Ishikawa (cell line): ENCODE data around the gene MKX.

Experiments
- CEBPB ChIP-seq: IDR thresholded peaks from 2 replicates; pipeline ENCODE4 v1.6.1; 2012
- CREB1 ChIP-seq: IDR thresholded peaks from 2 replicates; pipeline ENCODE4 v1.6.1; 2012; ENCODE audit warnings: low read depth
- EGR1 ChIP-seq: IDR thresholded peaks from 2 replicates; pipeline ENCODE4 v1.6.1; 2012
- EP300 ChIP-seq: IDR thresholded peaks from 2 replicates; pipeline ENCODE4 v1.6.1; 2012; ENCODE audit warnings: borderline replicate concordance
- FOXM1 ChIP-seq: IDR thresholded peaks from 2 replicates; pipeline ENCODE4 v1.6.1; 2012; ENCODE audit warnings: low read depth, borderline replicate concordance
- MAX ChIP-seq: IDR thresholded peaks from 2 replicates; pipeline ENCODE4 v1.6.1; 2012
- NFIC ChIP-seq: IDR thresholded peaks from 2 replicates; pipeline ENCODE4 v1.6.1; 2012
- RAD21 ChIP-seq: IDR thresholded peaks from 2 replicates; pipeline ENCODE4 v1.6.1; 2012; ENCODE audit warnings: low read depth
- REST ChIP-seq: IDR thresholded peaks from 2 replicates; pipeline ENCODE4 v1.6.1; 2012; ENCODE audit warnings: low read depth, mild to moderate bottlenecking
- TAF1 ChIP-seq: IDR thresholded peaks from 2 replicates; pipeline ENCODE4 v1.6.1; 2012; ENCODE audit warnings: low read depth, mild to moderate bottlenecking
- TCF12 ChIP-seq: IDR thresholded peaks from 2 replicates; pipeline ENCODE4 v1.6.1; 2012; ENCODE audit warnings: low read depth
- TEAD4 ChIP-seq: IDR thresholded peaks from 2 replicates; pipeline ENCODE4 v1.6.1; 2012
- USF1 ChIP-seq: IDR thresholded peaks from 2 replicates; pipeline ENCODE4 v1.6.1; 2012
- YY1 ChIP-seq: IDR thresholded peaks from 2 replicates; pipeline ENCODE4 v1.6.1; 2012; ENCODE audit warnings: low read depth
- ZBTB7A ChIP-seq: IDR thresholded peaks from 2 replicates; pipeline ENCODE4 v1.6.1; 2012; ENCODE audit warnings: low read depth

MKX gene

DNA sequence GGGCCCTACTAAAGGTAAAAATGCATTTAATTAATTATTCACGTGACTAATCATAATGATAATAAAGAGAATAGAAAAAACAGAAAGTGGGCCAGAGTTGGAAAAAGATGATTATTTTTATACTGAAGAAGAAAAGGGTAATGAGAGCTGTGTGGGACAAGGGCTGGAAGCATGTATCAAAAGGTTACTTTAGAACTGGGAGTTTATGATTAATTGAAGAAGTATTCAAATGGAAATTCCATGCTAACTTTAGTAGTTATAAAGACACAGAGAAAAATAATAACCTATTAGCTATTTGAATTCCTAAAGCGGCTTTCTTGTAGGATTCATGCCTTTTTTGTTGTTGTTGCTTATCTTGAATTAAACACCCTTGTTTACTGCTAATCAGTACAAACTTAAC is 49.9 kb downstream of the MKX start:
- TF ChIP-seq TAF1: no peak
- TF ChIP-seq REST: no peak
- no peak for TF ChIP-seq NFIC
- TF ChIP-seq EP300: no peak
- TF ChIP-seq USF1: no peak
- no peak for TF ChIP-seq FOXM1
- TF ChIP-seq CREB1: no peak
- TF ChIP-seq MAX: no peak
- no peak for TF ChIP-seq EGR1
- no peak for TF ChIP-seq CEBPB
- TF ChIP-seq ZBTB7A: no peak
- no peak for TF ChIP-seq RAD21
- TF ChIP-seq YY1: no peak
- TF ChIP-seq TEAD4: no peak

DNA sequence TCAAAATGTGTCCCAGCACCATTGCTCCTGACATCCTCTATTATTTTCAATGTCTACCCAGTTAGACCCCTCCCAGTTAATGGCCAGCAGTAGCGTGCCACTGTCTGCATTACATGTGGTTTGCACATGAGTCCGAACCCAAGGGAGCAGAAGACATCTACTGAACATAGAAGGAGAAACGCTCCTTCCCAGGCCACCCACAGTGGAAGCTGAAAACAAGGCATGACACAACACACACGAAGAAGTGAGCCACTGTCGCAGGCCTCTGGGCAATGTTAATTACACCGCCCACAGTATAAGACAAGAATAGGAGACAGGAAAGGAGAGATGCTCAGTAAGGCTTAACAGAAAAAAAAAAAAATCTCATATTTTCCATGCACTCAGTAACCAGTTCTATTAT is 50.5 kb downstream of the MKX start:
- TF ChIP-seq RAD21 (no peak), ZBTB7A (no peak), TCF12 (no peak), TAF1 (no peak), CEBPB (no peak), TEAD4 (no peak), NFIC (no peak)

DNA sequence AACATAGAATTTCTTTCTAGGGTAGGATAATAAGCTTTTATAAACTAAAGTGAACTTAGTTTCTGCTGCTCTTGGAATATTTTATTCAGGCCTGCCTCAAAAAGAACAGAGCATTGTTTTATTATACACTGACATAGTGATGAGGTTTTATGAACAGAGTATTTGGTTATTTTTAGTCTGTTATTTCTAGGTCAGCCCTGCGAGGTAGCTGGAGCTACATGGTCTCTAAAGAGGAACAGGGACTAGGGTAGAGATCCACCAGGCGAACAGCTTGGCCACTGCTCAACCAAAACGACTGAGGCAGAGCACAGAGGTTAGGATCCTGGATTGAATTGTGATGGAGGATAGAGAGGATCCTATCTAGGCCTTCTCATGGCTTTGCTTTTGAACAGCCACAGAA is 53.0 kb downstream of the MKX start:
- TF ChIP-seq REST (no peak), YY1 (no peak), FOXM1 (no peak), CREB1 (no peak), EP300 (no peak), ZBTB7A (no peak), EGR1 (no peak), CEBPB (no peak), USF1 (no peak), NFIC (no peak), TAF1 (no peak), MAX (no peak), TEAD4 (no peak), TCF12 (no peak), RAD21 (no peak)

DNA sequence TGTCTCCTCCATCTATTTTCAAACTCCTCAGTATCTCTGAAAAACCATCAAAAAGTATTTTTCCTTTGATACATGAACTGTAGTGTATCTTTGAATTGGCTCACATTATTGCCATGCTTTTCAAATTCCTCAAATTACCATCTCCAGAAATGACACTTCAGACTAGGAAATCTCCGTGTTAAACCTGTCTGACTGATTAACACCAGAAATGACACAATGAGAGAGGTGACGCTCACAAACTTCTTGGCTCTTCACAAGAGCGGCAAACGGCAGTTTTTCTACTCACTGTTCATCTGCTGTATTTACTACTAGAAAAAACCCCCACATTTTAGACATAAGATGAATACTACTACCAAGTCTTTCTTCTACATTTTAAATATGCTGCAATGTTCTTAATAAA is 56.6 kb downstream of the MKX start:
- no peak for TF ChIP-seq EP300
- no peak for TF ChIP-seq TCF12
- TF ChIP-seq RAD21: no peak
- no peak for TF ChIP-seq FOXM1
- no peak for TF ChIP-seq CEBPB
- no peak for TF ChIP-seq USF1
- TF ChIP-seq YY1: no peak
- no peak for TF ChIP-seq EGR1

DNA sequence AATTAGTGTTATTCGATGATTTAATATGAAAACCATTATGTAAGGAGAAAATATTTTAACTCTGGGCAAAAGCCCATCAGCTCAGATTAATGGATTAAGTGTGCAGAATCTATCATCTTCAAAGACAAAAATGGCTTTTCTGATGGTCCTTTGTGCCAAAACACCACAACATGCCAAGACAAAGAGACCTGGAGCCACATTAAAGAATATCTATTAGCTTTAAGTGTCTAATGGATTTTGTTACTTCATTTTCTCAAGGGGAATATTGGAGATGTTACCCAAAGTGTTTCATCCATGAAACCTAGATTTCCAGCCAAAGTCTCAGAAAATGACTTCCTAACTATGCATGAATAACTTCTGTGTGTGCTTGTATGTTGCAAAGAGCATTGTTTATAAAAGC is 57.3 kb downstream of the MKX start:
- no peak for TF ChIP-seq ZBTB7A
- TF ChIP-seq CEBPB: no peak
- TF ChIP-seq TCF12: no peak
- TF ChIP-seq EGR1: no peak
- no peak for TF ChIP-seq YY1
- no peak for TF ChIP-seq NFIC
- no peak for TF ChIP-seq REST
- no peak for TF ChIP-seq TEAD4
- TF ChIP-seq TAF1: no peak
- no peak for TF ChIP-seq USF1
- no peak for TF ChIP-seq CREB1
- TF ChIP-seq MAX: no peak
- TF ChIP-seq RAD21: no peak
- no peak for TF ChIP-seq EP300
- TF ChIP-seq FOXM1: no peak
